Ureter (tissue), 1 donor: ENCODE data around the gene MEGF11. TPM values are rescaled to one million over a fixed set of nuclear protein-coding genes. Genes with fewer than 3 reads are reported as not detected.

Experiments used
- DNase-seq: peaks from one replicate; pipeline ENCODE4 v3.0.0-alpha.2; 2020; ENCODE audit warnings: low spot score
- total RNA-seq: library from RNA; stranded (reverse); gene quantifications from one replicate; pipeline ENCODE4 v1.2.4, GENCODE V29; 2023
- donor health status: DM: yes; HTN: yes; CAD: no.

MEGF11 gene
- total RNA-seq, 1 donor from 2014 or later: not detected

- DNase-seq: no peak
Measured at GRCh38 chr15:66144978-66145725, 108.4 kb downstream of the MEGF11 start.

- DNase-seq: no peak
Measured at GRCh38 chr15:66142285-66142684, 111.3 kb downstream of the MEGF11 start.

DNA sequence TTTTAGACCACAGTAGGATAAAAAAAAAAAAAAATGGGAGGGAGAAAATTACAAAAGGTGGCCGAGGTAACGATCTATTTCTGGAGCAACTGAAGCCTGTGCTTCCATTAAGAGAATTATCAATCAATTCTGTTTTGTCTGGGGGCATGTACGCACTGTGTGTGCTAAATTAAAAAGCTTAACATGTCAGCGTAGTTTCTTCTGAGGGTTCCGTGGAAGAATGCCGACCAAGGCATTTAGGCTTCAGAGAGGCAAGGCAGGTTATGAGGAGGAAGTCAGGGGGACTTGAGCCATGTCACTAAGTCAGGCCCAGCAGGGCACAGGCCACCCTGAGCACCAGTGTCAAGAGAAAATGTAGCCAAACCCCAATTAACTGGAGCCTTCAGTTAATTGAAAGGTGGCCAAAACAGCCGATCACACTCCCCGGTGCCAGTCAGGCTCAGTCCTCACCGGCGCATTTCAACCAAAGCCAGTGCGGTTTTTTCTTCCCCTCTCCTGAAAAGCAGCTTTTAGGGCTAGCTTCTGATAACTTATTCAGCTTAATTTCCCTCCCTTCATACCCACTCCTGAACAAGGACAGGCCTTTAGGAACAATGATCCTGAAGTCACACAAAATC is 113.9 kb downstream of the MEGF11 start:
- no peak for DNase-seq

GRCh38 chr15:66138892-66139590 is 114.5 kb downstream of the MEGF11 start:
- no peak for DNase-seq

DNA sequence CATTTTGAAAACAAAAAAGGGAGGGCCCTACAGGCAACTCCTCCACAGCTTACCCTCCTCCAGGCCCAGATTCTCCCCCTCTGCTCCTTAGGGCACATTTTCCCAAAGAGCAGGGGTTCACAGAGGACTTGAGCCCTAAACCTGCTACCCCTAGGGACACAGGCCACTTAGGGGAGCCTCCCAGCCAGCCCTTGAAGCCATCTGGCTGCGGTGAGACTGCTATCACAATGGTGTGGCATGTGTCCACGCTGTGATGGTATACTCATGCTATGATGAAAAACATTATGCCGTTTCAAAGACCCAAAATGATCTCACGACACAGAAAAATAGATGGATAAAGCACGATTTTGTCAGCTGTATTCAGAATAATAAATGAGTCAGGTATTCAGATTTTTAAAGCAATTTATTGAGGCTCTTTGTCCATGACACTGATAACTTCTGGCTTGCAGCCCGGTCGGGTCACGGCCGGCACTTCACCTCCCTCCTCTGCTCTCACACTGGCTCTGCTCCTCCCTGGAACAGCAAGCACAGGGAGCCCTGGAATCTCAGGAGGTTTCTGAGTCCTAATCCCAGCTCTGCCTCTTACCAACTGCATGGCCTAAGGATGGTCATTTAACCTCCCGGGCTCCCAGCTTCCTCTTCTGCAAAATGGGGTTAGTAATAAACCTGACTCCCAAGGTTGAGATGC is 115.3 kb downstream of the MEGF11 start:
- DNase-seq: no peak

DNA sequence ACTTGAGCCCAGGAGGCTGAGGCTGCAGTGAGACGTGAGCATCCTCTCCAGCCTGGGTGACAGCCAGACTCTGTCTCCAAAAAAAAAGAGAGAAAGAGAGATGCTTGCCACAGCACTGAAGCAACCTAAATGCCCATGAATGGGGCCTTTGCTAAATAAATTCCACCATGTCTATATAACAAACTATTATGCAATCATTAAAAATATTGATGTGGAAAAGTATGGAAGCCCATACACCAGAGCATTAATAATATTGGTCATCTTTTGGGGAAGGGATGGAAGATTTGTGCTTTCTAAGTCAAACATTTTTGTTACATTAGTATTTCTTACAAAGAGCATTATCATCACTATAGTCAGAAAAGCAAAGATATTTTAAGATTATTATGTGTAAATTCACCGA is 116.6 kb downstream of the MEGF11 start:
- no peak for DNase-seq

DNA sequence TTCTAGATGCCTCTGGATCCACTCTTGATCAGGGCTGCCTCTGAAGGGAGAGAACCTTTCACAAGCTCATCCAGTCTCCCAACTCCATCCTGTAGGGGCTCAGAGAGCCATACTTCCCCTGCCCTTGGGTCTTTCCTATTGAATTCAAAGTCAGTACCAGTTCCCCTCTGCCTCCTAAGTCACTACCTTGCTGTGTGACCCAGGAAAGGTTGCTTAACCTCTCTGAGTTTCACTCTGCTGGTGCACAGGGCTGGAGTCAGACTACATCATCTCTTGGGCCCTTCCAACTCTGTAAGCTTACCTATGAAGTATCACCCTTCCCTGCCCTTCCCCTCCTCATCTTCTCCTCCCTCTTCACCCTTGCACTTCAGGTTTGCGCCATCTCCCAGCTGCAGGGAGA is 117.9 kb downstream of the MEGF11 start:
- DNase-seq: no peak

DNA sequence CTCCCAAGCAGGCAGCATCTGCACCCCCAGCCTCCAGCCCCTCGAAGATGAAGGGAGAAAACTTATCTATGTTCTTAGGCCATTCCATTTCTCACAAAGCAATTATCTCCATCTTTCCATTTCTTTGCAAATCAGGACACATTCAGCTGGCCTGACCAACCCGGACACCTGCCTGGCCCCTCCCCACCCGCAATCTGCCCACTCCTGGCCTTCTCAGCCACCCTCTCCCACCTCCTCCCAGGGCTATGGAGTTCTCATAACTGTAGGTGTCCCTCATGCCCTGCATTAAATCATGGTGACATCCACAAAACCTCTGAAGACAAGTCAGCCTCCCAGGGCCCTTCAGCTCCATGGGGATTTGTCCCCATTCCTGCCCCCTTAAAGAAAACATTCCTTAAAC is 119.3 kb downstream of the MEGF11 start:
- no peak for DNase-seq

DNA sequence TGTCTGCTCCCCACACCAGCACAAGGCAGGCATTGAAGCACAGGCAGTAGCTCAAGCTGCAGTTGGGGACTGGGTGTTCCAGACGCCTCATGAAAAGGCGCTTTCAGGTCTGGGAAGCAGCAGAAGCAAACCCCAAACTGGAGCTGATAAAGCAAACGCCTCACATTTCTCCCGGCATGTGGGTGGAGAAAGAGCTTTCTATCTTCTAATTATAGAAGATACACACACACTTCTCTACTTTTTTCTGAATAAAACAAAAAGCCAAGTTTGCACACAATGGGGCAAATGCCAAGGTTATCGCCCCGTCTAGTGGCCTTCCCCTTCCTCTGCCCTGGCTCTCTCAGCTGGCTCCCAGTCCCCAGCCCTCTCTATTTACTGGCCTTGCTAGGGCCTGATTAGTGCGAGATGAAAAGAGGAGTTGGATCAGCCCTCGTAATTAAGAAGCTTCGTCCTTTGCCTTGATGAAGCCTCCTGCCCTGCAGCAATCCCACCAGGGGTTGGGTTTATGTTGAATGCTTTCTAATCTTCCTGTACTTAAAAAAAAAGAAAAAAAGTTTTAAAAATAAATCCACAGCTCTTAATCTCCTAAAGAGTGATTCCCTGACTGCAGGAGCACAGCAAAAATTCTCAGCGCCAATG is 120.2 kb downstream of the MEGF11 start:
- no peak for DNase-seq

- no peak for DNase-seq
Measured at GRCh38 chr15:66132251-66132816, 121.2 kb downstream of the MEGF11 start.

GRCh38 chr15:66131831-66132230 is 121.7 kb downstream of the MEGF11 start:
- no peak for DNase-seq

DNA sequence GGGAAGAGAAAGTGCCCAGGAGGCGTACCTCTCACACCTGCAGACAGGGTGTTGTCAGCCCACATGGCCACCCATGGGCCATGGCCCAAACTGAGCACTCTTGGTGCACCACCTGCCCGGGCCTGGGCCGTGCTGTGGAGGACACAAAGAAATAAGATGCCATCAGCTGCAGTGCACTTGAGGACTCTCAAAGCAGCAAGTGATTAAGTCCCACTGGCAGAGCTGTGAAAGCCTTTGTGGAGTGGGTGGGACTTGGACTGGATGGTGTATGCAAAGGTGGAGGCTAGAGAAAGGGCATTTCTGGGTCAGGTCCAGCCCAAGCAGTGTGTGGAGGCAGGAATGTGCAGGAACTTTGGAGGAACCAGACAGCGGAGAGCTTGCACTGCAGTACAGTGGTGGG is 122.3 kb downstream of the MEGF11 start:
- DNase-seq: no peak

DNA sequence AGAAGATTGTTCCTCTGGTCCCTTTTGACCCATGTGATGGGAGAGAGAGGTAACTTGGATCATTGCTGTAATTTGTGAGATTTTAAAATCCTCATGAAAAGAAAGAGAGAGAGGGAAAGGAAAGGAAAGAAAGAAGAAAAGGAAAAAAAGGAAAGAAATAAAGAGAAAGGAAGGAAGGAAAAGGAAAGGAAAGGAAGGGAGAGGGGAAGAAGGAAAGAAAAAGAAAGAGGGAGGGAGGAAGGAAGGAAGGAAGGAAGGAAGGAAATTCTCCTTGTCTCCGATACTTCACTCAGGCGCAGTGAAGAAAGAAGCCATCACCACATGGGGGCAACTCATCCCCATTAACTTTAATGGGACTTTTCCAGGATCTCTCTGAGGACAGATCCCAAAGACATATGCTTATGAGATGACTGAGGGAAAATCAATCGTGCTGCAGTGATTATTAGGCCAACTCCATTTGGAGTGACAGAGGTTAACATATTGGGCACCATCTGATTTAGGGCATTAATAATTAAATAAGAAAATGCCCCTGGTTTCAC is 123.0 kb downstream of the MEGF11 start:
- no peak for DNase-seq

- no peak for DNase-seq
Measured at GRCh38 chr15:66129586-66129985, 124.0 kb downstream of the MEGF11 start.

DNA sequence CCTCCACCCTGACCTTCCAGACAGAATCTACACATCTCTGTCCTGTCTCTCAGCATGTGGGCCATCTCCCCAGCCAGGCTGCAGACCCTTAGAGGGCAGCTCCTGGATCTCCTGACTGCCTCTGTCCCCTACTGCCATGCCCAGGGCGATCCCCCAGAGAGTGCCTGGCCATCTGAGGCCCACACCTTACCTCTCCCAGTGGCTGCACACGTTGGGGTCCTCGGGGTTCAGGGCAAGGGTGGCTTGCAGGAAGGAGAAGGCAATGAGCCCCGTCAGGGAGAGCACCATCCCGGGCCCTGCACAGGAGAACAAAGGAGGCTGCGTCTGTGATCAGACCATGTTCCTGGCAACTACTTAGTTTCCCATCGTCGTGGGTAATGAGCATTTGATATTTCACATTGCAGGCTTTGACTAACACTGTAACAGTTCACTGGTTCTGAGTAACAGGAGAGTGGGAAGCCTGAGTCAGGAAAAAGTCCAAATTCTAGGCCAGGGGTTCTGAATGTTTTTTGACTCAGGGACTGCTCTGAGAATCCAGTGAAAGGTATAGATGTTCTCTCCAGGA is 125.4 kb downstream of the MEGF11 start:
- DNase-seq: no peak

DNA sequence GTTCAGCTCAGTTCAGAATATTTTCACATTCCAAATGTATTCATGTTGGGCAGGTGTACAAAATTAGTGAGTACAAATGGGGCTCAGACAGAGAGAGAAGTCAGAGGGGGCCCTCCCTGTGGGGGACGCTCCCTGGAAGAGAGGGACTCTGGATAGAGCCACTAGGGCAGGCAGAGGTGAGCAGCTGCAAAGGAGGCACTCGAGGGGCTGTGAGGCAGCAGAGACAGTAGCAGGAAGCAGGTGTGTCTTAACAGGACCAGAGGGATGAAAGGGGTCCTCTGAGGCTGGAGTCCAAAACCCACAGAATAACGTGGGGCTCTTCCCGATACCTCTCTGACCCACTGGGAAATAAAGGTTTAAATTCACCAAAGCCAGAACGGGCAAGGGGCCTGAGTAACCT is 127.1 kb downstream of the MEGF11 start:
- no peak for DNase-seq

- no peak for DNase-seq
Measured at GRCh38 chr15:66126031-66126441, 127.5 kb downstream of the MEGF11 start.

- no peak for DNase-seq
Measured at GRCh38 chr15:66124651-66125050, 128.9 kb downstream of the MEGF11 start.

- no peak for DNase-seq
Measured at GRCh38 chr15:66123799-66124198, 129.8 kb downstream of the MEGF11 start.

DNA sequence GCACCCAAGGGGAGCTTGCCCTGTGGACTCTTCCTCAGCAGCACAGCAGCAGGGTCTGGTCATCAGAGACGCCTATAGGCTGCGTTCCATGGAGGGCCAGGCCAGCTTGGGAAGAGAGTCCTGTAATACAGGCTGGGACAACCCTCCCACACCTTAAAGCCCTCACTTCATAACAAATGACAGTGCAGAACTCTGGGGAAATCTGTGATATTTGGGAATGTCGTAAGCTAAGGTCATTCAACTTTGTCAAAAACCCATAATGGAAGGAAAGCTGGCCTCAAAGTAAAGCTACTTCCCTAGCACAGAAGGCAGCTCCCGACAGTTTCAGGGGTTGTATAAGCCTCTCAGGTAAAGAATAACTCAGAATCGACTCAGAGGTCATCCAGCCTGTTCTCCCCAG is 133.1 kb downstream of the MEGF11 start:
- DNase-seq: no peak

DNA sequence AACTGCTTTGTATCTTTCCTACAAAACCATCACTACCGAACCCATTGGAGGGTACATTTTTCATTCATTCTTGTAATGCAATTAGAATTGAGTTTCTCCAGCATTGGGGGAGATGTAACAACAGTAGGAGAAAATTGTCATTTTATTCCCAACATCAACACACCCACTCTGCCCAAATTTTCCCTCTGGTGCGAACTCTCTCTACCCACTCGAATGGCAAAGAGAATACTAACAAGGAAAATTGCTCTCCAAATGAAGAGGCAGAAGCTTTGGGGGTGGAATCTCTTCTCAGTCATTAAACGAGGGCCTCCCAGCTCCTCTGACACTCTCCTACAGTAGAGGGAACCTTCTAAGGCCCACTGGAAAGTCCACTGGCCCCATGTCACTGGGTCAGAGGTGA is 135.7 kb downstream of the MEGF11 start:
- no peak for DNase-seq
